NCI-H1048 (cell line): Measurements from ENCODE around the gene IKBKE.

Experiments used
- DNase-seq: peaks from one replicate; lab custom pipeline; 2025; lab: John Stamatoyannopoulos, UW

The IKBKE gene

GRCh38 chr1:206469933-206470691 is at the start of gene IKBKE:
IKBKE (plus strand) TSS chr1:206470476; CDS start chr1:206473228, 2,752 bp downstream.
- no peak for DNase-seq

- no peak for DNase-seq
Observed at GRCh38 chr1:206421616-206422340, 48.5 kb upstream of the IKBKE start.

- DNase-seq = no peak
Observed at GRCh38 chr1:206422525-206422924, 47.8 kb upstream of the IKBKE start.

GRCh38 chr1:206427291-206427690 is 43.0 kb upstream of the IKBKE start:
- no peak for DNase-seq

- DNase-seq = no peak
Observed at GRCh38 chr1:206429421-206429820, 40.9 kb upstream of the IKBKE start.

- DNase-seq = no peak
Observed at GRCh38 chr1:206430031-206430983, 40.0 kb upstream of the IKBKE start.

GRCh38 chr1:206435445-206435844 is 34.8 kb upstream of the IKBKE start:
- no peak for DNase-seq

- no peak for DNase-seq
Observed at GRCh38 chr1:206438554-206438953, 31.7 kb upstream of the IKBKE start.

GRCh38 chr1:206439205-206439604 is 31.1 kb upstream of the IKBKE start:
- no peak for DNase-seq

- DNase-seq = no peak
Observed at GRCh38 chr1:206441336-206441967, 28.8 kb upstream of the IKBKE start.

GRCh38 chr1:206442101-206442500 is 28.2 kb upstream of the IKBKE start:
- no peak for DNase-seq

GRCh38 chr1:206445116-206445515 is 25.2 kb upstream of the IKBKE start:
- no peak for DNase-seq

- no peak for DNase-seq
Observed at GRCh38 chr1:206445911-206446356, 24.3 kb upstream of the IKBKE start.

- no peak for DNase-seq
Observed at GRCh38 chr1:206446688-206447421, 23.4 kb upstream of the IKBKE start.

- DNase-seq = no peak
Observed at GRCh38 chr1:206447422-206447765, 22.9 kb upstream of the IKBKE start.

- DNase-seq = no peak
Observed at GRCh38 chr1:206447792-206448191, 22.5 kb upstream of the IKBKE start.

- no peak for DNase-seq
Observed at GRCh38 chr1:206448471-206448870, 21.8 kb upstream of the IKBKE start.

- no peak for DNase-seq
Observed at GRCh38 chr1:206449565-206449964, 20.7 kb upstream of the IKBKE start.

- no peak for DNase-seq
Observed at GRCh38 chr1:206450281-206450680, 20.0 kb upstream of the IKBKE start.

GRCh38 chr1:206451134-206451686 is 19.1 kb upstream of the IKBKE start:
- DNase-seq = no peak

- no peak for DNase-seq
Observed at GRCh38 chr1:206453111-206453510, 17.2 kb upstream of the IKBKE start.
